GM19372 (cell line): Measurements from ENCODE around the gene NPW.
"Not testable (repeated sequence)": the region's sequence is repeated elsewhere in the genome, so short reads cannot be mapped to it uniquely, and the experiment has no call there.

Experiments
- ATAC-seq: cut with Tn5 transposase; IDR thresholded peaks from one replicate; pipeline ENCODE4 v1.9.1; 2021; ENCODE audit warnings: mild to moderate bottlenecking, low read depth, moderate library complexity; ENCODE audit not compliant: unreplicated experiment

The NPW gene

DNA sequence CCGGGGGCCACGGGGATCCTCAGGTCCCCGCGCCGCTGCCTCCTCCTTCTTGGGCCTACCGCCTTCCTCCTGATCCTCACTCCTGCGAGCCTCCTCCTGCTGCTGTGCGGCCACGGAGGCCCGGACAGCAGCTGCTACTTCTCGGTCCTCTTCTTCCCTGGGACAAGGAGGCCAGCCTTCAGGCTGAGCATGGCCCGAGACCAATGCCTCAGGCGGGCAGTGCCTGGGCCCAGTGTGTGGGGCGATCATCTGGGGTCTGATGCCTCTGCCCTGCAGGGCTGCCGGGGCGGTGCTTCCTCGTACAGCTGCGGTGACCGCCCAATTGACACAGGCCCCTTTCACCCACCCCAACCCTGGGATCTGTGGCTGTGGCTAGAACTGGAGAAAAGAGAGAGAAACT is 18.6 kb upstream of the NPW start:
- no peak for ATAC-seq

DNA sequence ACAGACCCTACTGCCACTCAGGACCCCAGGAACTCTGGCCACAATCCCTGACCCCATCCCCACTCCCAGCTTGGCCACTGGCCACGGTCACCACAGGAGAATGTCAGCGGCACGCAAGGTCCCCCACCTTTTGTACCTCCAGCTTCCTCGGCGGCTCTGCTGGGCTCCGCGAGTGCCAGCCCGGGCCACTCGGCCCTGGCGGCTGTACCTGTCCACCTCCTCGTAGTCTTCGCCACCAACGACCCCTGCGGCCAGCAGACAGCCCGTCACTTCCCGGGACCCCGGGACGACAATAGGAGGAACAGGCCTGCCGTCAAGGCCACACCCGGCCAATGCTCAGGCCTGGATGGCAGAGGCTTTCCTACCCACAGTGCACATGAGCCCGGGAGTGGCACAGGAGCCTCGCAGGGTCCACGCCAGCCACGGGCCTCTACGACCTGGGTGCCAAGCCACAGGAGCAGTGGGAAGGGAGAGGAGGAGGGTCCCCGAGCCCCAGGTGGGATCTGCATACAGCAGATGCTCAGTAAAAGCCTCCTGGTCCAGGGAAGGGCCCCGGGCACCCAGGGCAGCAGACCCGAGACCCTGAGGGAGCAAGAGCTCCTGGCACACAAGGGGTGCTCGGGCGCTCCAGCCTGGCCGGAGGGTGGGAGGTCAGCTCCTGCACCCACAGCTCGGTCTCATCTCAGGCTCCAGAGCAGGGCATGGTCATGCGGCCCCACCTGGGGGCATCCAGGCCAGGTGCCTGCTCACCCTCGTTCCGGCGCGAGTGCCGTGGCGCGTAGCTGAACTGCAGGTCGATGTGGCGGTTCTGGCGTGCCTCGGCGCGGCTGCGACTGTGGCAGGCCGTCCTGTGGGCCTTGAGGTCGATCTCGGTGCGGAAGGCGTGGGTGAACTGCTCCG is 17.9 kb upstream of the NPW start:
- ATAC-seq, result no peak

DNA sequence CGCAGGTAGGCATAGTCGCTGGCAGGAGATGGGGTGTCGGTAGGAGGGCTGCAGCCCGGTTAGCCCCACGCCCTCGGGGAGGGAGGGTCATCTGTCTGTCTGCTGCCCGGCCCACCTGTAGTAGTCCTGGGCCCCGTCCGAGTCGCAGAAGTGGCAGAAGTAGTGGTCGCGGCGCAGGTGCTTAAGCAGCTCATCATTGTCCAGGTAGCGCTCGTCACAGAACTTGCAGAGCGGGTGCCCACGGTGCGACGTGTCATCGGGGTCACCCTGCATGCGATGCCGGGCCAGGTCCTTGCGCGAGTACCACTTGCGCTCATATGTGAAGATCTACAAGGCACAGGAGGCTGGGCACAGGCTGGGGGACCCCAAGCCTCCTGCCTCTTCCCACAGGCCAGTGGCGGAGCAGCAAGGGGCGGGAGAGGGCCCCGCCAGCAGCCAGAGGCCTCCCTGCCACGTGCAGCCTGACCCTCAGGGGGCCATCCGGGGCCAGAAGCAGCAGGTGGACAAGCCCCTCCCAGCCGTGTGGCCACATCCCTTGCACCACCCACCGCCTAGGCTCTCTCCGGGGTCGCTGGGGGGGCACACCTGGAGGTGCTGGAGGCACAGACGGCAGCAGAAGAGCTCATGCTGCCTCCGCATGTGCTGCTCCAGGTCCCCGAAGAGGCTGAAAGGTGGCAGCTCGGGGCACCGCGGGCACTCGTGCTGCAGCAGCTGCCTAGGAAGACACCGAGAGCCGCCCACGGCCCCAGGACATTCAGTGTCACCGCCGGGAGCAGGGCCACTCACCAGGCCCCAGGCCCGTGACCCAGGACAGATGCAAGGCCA is 17.0 kb upstream of the NPW start:
- no peak for ATAC-seq

DNA sequence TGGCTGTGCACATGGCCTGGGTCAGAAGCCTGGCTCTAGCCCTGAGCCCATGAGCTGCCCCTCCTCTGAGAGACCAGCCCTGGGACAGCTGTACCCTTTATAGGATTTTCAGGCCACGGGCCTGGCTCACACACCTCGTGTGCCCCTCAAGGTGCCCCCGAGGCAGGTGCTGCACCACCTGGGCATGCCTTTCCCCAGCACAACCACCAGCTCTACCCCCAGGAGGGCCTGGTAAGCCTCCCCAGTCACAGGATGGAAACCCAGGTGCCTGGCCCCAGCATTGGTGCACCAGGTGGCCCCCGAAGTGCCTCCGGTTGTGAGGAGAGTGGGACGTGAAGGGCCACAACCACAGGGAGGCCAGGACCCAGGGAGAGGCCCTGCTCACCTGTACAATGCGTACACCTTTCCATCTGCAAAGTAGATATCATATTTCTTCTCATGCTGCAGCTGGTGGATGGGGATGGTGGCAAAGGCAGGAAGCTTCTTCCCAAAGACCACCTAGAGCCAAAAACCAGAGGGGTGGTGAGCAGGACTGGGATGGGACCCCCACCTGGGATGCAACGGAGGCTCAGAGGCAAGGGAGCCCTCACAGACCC is 16.3 kb upstream of the NPW start:
- no peak for ATAC-seq

DNA sequence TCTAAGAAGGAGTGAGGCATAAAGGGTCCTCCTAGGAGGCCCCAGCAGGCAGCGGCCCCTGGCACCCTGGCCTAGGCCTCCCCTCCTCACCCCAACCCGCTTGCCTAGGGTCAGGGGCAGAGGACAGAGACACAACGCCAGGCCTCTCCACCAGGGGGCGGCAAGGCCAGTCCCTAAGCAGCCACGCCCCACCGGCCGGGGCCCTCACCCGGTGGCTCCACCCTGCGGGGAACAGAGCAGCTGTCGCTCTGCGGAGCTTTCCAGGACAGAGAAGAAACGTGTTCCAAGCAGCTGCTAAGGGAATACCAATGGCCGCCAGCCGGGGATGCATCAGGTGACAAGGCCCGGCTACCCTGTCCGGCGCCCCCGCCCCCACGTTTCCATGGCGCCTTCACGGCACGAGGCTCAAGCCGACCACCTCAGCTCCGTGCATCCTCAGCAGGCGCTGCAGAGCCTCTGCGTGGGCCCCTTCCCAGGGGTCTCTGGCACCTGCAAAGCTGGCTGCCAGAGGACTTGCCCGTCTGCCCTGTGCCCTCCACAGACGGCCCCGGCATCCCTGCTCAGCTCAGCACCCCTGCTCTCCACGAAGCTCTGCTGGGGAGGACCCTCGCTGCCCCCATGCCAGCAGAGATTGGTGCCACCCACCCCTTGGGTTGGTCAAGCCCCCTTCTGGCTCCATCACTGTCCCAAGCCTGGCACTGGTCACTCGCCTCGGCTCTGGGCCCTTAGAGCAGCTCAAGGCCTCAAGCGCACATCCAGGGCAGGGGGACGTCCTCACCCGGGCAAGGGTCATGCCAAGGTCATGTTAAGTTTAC is 15.6 kb upstream of the NPW start:
- ATAC-seq, result peak; percentile 59

DNA sequence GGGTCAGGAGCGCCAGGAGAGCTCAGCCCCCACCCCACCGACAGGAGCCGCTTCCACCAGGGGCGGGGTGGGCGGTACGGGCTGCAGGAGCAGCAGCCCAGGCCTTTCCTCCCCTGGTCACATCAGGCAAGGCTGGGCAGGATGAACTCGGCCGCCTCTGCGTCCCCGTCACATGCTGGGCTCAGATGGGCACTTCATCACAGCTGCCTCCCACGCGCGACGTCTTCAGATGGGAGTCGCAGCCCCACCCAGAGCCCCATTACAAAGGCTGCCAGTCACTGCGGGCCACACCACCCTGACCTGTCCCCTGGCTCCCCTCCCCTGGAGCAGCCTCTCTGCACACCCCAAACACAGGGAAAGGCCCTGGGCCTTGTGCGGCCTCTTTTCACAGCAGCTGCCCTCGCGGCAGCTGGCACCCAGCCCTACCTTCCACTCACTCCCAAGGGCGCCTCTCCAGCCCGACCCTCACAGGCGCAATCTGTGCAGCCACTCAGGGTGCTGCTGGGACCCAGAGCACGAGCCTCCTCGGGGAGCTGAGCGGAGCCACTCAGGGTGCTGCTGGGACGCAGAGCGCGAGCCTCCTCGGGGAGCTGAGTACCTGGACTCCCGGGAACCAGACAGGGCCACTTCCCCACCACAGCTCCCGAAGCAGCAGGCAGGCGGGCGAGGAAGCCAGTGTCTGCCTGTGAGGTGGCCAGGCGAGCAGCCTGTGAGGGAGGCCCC is 14.6 kb upstream of the NPW start:
- ATAC-seq, result no peak

DNA sequence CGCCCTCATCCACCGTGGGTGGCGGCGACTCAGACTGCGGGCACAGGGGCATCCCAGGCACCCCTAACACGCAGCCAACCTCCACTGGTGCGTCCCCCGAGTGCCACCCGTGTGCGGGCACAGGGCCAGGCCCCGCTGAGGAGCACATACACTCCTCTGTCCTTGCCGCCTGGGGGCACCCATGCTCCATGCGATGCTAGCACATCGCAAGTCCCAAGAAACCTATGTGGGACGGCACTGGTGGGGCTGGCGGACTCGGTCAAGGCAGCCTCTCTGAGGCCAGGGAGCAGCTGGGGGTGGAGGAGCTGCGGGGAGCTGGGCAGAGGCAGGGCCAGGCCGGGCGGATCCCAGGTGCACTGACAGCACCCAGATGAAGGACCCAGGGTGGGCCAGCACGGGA is 13.9 kb upstream of the NPW start:
- ATAC-seq, result no peak

DNA sequence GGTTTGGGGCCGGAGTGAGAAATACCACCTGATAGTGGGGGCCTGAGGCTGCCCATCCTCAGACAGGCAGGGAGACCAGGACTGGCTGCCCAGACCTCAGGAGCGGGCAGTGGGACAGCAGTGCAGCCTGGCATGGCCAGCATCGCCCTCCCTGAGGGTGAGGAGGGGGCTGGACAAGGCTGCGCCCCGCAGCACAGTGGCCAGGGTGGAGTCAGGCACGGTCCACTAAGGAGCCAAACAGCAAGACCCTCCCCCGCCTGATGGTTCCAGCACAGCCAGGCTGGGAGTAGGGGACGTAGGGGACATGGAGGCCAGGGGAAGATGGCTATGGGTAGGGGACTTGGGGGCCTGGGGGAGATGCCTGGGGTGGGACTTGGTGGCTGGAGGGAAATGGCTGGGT is 13.3 kb upstream of the NPW start:
- ATAC-seq, result no peak

DNA sequence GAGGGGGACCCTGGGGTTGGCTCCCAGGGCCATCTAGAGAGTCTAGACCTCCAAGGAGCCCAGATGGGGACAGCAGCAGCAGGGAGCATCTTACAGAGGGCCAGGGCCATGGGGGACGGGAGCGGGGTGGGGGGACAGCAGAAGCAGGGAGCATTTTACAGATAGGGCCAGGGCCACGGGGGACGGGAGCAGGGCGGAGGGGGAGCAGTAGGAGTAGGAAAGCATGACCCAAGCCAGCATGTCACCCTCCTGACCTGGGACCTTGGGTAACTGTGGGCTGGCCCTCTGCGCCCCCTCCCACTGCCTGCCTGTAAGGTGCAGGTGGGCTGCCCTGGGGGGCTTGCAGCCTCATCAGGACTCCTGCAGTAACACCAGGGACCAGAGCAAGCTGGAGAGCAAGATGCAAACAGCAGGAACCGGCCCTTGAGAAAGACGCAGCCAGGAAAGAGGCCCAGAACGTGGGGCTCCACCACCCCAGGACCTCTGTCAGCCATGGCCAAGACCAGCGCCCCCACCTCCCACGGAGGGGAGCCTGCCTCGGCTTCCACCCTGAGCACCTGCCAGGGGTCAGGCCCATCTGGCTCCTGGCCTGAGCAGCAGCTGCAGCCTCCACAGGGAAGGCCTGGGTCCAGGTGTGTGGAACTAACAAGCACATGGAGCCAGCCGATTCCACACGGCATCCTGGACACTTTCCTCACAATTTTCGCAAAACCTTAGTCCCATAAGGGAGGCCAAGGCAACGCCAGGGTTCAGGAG is 12.3 kb upstream of the NPW start:
- ATAC-seq, result no peak

DNA sequence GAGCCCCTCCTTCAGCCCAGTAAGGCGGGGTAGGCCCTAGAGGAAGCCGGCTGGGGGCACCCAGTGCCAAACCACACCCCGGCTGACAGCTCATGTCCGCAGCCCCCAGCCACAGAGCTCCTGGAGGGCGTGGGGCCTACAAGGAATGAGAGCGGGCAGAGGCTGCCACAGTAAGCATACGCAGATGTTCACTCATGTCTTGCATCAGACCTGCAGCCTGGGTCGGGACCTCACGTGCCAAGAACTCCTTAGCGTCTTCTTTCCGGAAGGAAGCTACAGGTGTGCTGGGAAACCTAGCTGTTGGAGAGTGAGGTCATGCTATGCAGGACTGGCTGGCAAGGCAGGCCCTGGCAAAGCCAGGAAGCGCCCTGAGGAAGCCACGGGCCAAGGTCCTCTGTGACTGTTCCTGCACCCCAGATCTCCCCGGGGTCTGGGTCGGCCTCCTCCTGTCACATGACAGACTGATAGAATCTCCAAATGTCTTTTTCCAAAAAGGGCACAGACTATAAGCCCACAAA is 11.5 kb upstream of the NPW start:
- ATAC-seq, result no peak

DNA sequence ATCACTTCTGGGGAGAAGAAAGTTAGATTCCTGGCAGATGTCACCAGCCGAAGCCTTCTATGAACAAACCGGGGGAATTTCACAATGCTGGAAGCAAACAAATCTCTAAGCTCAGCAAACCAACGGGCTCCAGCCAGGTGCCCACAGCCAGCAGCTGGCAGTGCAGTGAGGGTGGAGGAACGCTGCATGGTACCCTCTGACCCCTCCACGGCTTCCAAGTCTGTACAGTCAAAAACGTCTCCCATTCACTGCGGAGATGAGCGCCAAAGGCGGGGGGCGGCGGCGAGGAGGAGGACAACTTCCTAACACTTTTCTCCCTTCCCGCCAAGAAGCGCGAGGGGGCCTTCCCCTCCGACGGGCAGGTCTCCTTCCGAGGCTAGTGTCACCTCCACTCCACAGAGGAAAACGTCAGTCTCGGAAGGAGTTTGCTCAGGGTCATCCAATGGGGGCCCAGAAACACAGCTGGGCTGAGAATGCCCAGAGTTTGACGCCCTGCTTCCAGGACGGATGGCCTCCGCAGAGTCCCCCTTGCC is 10.9 kb upstream of the NPW start:
- ATAC-seq, result no peak

DNA sequence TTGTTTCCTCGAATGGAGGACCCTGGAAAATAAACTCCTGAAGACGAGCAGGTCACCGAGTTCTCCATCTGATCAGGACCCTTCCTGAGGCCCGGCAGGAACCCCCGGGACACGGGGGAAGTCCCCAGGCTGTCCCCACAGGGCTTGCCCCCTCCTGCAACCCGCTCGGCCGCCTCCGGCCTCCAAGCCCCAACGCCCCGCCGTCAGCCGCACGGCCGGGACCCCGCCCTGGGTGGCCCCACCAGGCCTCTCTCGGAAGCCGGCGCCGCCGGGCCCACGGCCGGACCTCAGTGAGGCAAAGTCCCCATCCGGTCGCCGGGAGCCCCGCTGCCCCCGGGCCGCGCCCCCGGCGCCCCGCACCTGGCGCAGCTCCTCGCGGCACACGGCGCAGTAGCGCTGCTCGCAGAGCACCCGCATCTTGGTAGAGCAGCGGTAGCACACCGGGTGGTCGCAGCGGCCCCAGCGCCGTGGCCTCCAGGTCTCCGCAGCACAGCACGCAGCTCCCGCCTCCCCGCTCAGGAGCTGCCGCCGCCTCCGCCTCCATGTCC is 10.3 kb upstream of the NPW start:
- ATAC-seq, result peak; percentile 30

DNA sequence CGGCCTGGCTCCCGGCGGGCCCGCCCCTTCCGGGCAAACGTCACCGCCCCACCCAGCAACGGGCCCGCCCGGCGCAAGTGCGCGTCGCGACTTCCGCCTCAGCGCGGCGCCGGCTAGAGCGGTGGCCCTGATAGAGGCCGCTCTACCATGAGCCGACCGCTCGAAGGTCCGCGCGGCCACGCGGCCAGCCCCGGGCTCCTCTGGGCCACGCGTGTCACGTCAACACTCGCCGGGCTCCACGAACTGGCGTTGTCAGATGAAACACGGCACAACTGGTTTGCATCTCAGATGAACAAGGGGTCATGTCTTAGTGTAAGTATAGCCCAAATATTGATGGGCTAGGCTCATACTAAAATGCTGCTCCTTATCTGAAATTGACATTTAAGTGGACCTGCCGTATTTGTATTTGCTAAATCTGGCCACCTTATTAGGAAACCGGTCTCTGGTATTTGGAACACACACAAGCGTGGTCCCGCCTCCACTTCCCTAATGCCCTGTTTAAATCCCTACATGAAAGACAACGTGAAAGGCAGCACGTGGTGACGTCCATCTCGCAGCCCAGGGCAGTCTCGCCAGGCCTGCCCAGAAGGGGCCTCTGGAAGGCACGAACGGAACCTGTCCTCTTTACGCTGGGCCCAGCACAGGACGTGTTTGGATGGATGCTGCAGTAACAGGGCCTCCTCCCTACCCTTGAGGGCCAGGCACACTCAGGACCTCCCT is 9.6 kb upstream of the NPW start, which contains the start of gene ZNF598:
Gene ZNF598 (minus strand): TSS at position 31 of the 720 bp plus-strand sequence.
- ATAC-seq, result peak; percentile 89

DNA sequence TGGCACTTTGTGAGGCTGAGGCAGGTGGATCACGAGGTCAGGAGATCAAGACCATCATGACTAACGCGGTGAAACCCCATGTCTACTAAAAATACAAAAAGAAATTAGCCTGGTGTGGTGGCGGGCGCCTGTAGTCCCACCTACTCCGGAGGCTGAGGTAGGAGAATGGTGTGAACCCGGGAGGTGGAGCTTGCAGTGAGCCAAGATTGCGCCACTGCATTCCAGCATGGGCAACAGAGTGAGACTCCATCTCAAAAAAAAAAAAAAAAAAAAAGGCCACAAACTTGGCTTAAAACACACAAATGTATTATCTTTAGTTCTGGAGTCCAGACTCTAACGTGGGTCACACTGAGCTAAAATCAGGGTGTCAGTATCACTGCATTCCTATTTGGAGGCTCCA is 7.9 kb upstream of the NPW start:
- ATAC-seq, result not testable (repeated sequence)

DNA sequence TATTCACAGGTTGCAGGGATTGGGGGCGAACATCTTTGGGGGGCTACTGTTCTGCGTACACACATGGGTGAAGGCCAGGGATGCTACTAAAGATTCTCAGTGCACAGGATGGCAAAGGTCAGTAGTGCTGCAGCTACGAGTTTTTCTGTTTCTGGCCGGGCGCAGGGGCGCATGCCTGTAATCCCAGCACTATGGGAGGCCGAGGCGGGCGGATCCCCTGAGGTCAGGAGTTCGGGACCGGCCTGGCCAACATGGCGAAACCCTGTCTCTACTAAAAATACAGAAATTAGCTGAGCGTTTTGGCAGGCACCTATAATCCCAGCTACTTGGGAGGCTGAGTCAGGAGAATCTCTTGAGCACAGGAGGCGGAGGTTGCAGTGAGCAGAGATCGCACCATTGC is 6.1 kb upstream of the NPW start:
- ATAC-seq, result no peak

DNA sequence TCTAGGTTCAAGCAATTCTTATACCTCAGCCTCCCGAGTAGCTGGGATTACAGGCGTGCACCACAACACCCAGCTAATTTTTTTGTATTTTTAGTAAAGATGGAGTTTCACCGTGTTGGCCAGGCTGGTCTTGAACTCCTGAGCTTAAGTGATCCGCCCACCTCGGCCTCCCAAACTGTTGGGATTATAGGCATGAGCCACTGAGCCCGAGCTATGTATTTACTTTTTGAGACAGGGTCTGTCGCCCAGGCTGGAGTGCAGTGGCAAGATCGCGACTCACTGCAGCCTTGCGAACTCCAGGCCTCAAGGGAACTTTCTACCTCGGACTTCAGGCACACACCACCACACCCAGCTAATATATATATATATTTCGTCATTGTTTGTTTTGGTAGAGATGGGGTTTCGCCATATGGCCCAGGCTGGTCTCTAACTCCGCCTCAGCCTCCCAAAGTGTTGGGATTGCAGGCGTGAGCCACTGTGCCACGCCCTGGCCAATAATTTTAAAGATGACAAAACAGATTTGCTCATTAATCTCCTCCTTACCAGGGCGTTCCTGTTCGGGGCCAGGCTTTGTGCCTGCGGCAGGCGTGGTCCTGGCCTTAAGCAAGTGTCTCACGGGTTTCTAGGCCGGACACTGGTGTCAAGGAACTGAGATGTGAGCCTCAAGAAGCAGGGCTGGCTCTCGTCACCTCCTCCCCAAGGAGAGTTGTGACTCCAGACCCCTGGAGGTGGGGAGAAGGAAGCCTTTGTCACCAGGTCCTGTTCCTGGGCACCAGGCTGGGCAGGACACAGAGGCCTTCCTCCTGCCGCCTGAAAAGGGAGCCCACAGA is 4.3 kb upstream of the NPW start:
- no peak for ATAC-seq

DNA sequence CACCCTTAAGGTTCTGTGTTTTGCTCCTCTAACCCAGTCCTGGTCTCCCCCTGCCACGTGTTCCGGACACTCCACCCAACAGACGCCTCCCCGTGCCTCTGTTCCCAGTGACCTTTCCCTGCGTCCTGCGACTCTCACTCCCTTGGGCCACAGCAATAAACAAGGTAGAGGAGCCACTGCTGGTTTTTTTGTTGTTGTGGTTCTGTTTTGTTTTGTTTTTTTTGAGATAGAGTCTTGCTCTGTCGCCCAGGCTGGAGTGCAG is 3.7 kb upstream of the NPW start:
- no peak for ATAC-seq
